Measurements from ENCODE around the gene SMOC2. TPM values are rescaled to one million over a fixed set of nuclear protein-coding genes. Genes with fewer than 3 reads are reported as not detected.

SMOC2 gene
- polyA plus RNA-seq, 3 donors, result 17.7 to 24.8 (median 21.5) TPM

DNA sequence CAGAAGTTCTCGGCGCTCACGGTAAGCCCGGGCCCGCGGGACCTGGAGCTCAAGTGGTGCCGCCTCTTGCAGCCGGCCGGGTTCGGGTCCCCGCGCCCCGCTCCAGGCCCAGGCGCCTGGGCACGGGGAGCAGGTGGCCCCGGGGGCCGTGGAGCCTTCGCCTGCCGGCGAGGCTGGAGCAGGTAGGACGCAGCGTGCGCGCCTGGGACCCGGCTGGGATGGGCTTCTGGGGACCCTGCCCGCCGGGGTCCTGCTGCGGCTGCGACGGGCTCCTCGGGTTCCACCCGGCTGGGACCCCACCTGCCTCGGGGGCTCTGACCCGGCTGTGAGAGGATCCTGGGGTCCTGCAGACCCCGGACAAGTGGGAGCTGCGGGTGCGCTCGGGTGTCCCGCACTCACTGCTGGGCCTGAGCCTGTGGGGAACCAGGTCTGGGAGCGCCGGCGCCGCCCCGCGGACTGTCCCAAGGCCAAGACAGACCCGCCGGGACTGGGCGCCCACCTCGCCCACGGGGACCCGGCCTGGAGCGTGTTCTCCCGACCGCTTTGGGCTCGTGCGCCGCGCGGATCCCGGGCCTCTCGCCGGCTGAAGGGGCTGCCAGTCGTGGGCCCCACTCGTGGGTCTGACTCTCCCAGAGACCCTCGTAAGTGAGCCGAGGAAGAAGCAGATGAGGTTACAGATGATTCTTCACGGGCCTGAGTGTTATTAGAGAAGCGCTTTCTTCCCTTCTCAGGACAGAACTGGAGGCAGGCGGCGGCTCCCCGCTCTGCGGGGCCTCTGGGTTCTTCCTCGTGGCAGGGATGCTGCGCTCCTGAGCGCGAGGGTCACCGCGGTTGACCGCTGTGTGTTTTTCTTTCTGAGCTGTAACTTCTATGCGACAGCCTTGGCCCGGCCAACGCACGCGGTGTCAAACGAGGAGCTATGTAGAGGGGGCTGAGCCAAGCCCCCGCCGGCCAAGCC is 729 bp downstream of the SMOC2 start:
- no peak for DNase-seq

DNA sequence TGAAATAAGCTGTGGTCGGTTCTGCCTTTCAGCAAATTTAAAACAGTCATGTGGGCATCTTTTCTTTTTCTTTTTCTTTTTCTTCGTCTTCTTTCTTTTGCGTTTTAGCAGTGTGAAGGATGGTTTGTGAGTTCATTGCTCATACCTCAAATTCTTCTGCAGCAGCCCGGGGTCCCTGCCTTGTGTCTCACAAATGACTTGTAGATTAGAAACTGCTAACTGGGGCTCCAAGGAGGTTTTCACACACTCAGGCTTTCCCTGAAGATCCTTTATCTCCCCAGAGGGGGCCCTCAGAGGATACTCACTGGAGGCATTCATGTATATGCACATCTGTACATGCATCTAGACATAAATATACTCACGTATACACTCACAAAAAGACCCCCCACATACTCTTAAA is 1.7 kb downstream of the SMOC2 start:
- DNase-seq, result no peak

DNA sequence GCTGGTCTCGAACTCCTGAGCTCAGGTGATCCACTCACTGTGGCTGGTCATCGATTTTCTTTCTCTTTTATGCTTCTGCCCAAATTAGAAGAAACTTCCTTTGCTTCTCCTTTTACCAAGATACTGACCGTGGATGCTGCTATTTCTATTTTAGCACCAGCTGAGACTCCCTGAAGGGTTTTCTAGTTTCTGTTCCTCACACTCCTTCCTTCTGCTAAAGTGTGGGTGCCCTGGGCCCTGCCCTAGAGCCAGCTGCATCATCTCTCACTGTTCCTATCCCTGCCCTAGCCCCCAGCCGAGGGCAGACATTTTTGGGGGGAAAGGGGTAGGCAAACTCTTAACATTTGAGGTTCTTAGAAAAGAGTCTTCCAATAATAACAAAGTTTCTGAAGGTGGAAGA is 6.3 kb downstream of the SMOC2 start:
- DNase-seq, result no peak

DNA sequence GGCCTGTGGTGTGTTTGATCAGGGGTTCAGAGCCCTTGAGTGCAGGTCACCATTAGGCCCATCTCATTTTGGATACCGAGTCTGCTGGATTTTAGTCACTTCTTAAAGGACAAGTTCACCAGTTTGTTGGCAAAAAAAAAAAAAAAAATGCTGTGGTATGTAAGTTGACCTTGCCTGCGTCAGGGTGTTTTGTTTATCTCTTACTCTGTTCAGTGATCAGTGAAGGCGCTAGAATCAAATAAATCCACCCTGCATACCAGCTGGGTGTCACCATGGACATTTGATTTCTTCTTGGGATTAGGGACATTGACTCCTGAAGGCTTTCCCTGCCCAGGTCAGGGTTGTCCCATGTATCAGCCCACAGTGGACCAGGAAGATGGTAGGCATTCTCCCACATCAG is 6.7 kb downstream of the SMOC2 start:
- DNase-seq, result no peak

DNA sequence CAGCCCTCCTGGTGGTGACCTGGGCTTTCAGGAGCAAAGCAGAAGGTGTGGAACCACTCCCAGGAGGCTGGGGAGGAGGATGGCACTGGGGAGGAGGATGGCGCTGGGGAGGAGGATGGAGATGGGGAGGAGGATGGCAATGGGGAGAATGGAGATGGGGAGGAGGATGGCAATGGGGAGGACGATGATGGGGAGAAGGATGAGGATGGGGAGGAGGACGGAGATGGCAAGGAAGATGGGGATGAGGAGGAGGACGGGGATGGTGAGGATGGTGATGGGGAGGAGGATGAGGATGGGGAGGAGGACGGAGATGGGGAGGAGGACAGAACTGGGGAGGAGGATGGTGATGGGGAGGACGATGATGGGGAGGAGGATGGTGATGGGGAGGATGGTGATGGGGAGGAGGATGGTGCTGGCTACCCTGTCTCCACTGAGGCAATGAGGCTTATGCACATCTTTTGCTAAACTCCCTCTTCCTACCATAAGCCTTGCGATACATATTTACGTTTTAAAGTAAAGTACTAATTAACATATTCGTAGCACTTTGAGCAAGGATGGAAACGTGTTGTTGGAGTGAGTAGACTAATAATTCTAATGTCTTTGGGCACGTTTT is 7.4 kb downstream of the SMOC2 start:
- DNase-seq, result no peak

DNA sequence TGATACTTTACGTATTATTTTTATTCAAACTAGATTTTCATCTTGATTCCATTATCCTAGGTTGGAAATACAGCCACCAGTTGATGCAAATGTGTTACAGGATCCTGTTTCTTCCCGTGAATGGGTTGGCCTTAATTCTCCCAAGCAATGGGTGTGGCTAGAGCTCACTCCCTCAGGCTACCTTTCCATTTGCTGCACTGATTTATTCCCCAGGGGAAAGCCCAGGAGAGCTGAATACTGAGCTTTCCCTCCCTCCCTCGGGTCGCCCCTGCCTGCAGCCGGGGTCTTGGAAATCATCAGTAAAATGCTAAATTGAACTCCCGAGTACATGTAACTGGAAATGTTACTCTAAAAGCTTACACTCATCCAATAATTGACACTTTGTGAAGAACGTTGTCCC is 9.9 kb downstream of the SMOC2 start:
- DNase-seq, result no peak

DNA sequence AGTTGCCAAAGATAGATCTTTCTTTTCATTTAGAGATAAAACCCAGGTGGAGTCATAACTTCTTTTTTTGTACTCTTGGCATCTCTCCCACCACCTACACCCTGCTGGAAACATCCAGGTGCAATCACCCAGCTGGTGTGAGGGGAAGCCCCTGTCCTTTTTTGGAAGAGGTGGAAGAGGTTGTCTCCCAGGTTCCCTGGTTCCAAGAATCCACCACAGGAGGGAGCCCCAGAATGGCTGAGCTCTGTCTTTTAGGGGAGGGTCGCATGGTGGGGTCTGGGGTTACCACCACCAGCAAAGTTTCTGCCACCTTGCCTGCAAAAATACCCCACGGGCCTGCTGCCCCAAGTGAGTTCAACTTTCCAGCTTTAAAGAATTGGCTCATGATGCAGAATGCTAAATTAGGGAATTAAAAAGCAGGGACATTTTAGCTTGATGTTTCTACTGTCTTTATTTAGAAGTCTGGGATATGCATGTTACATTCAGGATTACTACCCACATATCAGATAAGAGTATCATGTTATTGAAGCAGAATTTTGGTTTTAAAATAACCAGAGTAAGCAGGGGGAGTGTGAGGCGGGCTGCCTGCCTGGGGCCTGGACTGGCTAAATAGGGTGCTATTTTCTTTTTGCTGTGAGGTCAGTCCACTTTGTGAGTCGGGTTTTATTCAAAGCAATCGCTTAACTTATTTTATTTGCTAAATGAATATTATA is 11.0 kb downstream of the SMOC2 start:
- DNase-seq, result no peak

DNA sequence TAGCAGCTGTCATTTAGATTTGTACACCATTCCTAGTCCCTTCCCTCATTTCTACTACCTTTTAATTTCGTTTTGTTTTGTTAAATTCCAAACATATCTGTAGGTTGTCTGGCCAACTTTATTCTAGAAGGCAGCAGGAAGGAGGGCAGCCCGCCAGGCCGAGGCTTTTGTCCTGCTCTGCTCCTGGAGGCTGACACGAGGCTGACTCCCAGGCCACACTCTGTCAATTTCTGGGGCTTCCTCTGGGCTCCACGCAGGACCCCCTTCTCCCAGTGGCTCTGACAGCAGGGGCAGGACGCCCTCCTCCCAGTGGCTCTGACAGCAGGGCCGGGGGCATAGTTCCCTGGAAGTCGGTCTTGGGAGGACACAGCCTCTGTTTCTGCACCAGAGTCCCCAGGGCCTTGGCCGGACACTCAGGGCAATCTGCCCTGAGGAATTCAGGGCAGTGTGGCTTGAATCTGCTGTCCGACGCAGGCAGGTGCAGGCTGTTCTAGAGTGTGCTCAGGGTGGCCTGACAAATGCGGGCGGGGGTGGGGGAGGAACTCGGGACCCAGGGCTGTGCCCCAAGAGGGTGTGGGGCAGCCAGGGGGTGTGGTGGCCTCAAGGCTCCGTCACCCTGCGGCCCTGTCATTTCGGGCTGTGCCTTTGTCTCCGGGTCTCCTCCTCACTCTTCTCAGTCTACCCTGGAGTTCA is 11.8 kb downstream of the SMOC2 start:
- no peak for DNase-seq

DNA sequence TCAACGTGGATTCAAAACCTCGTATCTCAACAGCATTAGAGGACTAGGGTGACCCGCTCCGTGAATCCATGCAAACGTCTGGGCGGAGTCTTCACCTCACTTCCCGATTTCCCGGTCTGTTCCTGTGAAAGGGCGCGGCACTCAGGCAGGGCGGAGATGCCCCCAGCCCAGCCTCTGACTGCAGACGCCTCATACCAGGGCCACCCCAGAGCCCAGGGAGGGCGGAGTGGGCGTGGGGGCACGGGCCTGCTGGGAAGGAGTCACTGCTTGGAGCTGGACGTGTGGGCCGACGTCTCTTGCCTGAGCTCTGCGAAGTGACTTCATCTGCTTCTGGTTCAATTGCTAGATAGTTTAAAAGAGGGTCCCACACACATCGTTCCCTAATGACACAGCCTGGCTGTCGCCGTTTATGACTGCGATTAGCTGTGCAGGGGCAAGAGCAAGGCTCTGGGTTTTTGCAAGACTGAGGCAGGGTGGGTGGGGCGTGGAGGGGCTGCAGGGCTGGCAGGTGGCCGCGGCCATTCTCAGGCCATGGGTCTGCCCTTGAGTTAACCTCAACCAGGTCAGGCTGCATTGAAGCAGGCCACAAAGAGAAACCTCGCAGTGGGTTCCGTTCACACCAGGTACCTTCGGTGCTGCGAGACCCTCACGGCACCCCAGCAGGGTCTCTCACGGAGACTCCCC is 15.0 kb downstream of the SMOC2 start:
- no peak for DNase-seq

DNA sequence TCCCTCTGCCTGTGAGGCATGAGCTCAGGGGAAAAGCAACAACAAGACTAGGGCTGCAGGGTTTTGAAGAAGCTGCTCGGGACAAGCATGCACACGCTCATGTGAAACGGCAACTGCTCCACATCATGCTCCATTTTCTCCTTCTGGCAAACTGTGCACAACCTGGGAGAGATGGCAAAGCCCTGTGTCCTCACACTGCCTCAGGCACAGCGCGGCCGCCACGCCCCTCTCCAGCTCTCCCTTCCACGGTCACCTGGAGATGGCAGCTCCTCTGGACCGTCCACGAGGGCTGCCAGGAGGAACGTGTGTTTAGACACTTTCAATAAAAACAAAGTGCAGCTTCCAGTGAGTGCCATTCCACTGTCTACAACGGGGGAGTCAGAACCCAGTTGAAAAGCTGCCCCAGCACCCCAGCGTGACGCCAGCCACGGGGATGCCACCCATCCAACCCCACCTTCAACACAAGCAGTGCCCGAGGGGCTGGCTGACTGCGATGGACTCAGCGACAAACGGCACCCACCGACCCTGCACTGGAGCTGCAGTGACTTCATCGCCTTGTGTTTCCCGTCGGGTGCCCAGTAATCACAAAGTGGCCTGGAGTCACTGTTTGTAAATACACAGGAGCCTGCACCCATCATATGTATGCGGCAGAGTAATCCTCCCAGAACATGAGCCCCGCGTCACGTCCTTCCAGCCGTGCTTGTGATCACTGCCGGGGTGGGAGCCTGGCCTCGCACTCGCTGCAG is 16.1 kb downstream of the SMOC2 start:
- DNase-seq, result no peak

DNA sequence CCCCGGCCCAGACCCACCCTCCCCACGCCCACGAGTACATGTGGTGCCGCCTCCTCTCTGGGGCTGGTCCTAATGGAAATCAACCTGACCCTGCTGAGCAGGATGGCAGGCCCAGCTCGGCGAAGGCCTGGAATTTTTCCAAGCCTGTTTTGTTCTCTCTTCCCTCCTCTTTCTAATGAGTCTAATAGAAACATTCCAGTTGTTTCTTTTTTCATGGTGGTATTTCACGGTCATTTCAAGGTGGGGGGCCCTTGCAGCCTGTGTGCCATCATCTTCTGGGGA is 16.6 kb downstream of the SMOC2 start:
- no peak for DNase-seq

DNA sequence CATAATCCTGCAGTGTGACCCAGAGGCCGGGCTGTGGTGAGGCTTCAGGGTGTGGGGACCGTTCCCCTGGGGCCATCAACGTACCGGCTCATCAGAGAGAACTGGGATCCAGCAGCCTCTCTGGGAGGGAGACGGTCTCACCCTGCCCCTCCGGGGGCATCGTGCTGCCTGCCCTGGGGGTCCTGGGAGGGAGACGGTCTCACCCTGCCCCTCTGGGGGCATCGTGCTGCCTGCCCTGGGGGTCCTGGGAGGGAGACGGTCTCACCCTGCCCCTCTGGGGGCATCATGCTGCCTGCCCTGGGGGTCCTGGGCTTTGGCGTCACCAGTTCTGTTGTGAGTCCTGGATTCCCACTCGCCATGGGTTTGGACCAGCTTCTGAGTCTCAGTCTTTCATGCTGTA is 17.1 kb downstream of the SMOC2 start:
- DNase-seq, result no peak

DNA sequence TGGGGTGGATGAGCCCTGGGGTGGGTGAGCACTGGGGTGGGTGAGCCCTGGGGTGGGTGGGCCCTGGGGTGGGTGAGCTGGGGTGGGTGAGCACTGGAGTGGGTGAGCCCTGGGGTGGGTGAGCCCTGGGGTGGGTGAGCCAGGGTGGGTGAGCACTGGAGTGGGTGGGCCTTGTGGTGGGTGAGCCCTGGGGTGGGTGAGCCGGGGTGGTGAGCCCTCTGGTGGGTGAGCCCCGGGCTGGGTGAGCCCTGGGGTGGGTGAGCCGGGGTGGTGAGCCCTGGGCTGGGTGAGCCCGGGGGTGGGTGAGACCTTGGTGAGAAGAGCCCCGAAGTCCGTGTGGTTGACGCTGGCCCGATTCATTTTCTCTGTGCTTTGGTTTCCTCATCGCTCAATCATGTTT is 18.6 kb downstream of the SMOC2 start:
- DNase-seq, result no peak

DNA sequence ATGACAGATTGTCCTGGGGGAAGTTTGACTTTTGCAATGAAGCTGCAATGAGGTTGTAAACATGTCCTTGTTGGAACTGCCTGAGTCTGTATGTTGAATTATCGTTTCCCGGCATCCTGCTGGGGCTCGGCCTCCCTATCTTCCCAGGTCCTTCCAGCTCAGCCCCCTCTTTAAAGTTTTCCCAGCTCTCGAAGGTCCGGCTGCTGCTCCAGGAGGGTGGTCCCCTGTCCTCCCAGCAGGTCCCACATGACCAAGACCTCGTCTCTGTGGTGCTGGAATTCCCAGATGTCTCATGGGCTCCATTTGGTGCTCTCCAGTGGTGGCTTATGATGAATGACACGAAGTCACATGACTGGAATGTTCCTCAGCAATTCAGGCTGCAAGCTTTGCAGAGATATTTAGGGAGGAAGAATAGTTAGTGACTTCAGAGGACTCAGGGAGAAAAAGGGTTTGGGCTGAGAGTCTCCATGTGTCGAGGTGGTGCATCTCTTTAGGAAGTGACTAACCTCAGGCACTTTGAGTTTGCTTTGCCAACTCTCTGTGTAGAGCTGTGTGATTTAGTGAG is 21.4 kb downstream of the SMOC2 start:
- no peak for DNase-seq

DNA sequence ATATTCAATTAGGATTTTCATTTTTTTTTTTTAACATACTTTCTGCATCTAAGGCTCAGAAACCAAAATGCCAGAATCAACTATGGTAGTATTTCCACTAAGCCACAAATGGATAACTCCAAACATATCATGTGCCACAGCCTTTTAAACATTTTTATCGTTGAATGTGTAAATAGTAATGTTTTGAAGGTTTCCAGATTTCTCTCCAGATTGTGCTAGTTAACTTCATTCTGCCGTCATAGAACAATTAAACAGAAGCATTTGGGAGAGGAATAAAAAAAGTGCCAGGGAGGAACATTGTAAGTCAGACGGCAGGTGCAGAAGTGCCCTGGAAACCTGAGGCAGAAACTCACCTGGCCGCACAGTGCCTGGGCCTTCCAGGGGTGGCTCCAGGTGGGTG is 23.6 kb downstream of the SMOC2 start:
- DNase-seq, result no peak

DNA sequence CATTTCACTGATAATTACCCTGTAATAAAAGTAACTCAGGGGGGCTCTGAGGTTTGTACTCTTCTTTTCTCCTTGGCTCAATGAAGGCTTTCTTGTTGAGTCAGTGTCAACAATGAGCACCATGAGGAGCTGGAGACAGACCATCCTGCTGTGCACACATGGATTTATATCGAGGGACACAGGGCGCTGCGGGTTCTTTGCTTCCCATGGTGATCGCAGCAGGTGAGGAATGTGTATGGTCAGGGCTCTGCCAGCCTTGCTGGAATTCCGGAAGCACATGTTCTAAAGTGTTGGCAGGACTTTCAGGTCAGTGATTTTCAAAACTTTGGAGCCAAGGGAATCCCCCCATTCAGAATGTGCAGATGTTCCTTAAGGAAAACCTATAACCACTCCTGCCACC is 27.1 kb downstream of the SMOC2 start:
- DNase-seq, result no peak

DNA sequence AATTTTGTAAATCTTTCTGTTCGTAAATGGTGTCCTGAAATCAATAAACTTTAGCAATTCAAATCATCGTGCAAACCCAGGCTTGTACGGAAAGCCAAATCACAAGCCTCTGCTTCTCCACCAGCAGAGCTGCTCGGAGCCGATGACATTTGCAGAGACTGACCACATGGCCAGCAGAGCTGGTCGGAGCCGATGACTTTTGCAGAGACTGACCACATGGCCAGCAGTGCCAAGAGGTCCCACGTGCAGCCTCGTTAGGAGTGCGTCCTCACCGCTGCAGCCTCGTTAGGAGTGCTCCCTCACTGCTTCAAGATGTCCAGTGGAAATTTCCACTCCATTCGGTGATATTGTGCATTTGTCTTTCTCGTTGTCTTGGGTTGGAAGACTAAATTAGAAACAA is 28.5 kb downstream of the SMOC2 start:
- DNase-seq, result peak; percentile 22

DNA sequence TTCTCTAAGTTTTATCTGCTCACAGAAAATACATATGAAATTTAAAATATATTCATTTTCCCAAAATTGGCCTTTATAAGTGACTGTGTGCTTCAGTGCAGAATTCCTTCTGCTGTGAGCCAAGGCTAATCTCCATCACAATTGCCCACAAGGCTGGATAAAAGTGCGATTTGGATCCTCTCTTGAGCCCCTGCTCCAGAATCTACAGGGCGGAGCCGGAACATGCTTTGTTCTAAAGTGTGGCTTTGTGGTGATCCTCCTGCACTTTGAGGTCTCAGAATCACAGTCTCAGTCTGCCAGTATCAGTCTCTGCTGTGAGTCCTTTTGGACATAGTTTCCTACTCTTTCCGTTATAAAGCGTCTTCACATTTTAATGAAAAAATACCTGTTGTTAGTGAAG is 28.9 kb downstream of the SMOC2 start:
- no peak for DNase-seq

DNA sequence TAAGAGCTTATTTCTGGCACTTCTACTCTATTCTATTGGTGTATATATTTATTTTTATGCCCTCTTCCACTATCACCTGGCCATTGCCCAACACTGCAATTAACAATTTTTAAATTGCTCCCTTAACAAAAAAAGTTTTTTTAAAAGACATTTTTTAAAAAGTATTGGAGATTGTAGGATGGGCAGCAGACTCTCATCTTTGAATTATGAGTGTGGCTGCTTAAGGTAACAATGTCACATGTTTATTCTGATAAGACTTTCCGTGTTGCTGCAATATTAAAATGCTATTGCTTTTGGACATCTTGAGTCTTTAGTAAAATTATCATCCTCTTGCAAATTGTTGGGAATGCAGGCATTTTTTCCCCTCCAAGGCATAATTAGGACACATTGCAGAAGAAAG is 31.4 kb downstream of the SMOC2 start:
- DNase-seq, result no peak

DNA sequence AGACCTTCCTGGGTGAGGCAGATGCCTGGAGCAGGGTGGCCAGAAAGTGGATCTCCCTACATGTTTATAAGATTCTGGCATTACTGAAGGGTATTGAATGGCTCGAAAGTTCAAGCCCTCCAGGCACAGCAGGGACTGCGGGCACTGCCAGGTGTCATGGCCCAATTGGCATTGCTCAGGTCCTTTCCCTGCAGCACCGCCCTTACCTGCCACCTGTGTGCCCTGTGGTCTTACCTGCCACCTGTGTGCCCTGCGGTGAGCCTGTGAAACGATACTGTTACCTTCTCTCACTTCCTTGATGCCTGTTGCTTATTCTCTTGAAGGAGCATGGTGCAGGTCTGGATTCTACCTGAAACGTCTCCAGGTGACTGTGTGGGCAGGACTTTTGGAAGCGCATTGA is 32.2 kb downstream of the SMOC2 start:
- no peak for DNase-seq

Measured in renal pelvis (tissue), 4 donors.